GM12872 (cell line): ENCODE measurements around the gene TSPO.

Experiments used
- CTCF ChIP-seq: IDR thresholded peaks from 3 replicates; pipeline ENCODE4 v1.5.1; 2011; ENCODE audit warnings: low read depth, mild to moderate bottlenecking, low read length, moderate library complexity; ENCODE audit not compliant: insufficient read depth

The TSPO gene

DNA sequence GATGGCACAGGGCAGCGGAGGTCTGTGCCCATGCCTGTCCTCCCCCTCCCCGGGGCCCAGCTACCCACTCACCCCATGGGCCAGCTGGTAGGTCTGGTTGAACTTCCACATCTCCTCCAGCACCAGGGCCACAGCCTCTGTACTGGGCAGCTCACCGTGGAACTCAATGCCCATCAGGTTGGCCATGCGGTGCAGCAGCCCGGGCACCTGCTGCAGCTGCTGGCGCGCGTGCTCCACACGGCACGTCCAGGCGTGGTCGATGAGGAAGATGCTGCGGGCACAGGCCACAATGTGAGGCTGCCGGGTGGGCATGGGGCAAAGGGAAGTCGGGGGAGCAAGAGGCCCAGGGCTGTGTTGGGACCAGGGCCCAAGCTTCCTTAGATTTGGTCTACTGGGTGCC, 29.3 kb downstream of the TSPO start:
- no peak for TF ChIP-seq CTCF

- TF ChIP-seq CTCF: no peak
Observed at GRCh38 chr22:43181321-43182076, 30.1 kb downstream of the TSPO start.

DNA sequence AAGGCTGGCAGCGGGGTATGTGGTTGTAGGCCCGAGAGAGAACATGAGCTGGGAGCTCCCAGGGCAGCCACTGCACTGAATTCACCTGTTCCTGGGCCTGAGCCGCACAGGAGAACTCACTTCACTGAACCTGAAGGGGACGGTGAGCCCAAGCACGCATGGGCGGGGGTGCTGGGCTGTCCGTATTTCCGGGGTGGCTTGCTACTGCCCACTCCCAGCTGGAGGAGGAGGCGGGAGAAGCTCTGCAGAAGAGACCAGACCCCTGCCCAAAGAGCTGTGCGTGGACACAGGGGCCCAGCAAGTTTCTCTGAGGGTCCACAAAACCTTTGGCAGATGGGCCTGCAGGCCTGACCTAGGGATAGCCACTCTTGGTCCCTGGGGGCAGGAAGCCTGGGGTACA, 30.8 kb downstream of the TSPO start:
- no peak for TF ChIP-seq CTCF

- TF ChIP-seq CTCF: no peak
Observed at GRCh38 chr22:43182726-43183125, 31.4 kb downstream of the TSPO start.

GRCh38 chr22:43183496-43184277, 32.3 kb downstream of the TSPO start:
- no peak for TF ChIP-seq CTCF

- no peak for TF ChIP-seq CTCF
Observed at GRCh38 chr22:43185860-43186261, 34.5 kb downstream of the TSPO start.

DNA sequence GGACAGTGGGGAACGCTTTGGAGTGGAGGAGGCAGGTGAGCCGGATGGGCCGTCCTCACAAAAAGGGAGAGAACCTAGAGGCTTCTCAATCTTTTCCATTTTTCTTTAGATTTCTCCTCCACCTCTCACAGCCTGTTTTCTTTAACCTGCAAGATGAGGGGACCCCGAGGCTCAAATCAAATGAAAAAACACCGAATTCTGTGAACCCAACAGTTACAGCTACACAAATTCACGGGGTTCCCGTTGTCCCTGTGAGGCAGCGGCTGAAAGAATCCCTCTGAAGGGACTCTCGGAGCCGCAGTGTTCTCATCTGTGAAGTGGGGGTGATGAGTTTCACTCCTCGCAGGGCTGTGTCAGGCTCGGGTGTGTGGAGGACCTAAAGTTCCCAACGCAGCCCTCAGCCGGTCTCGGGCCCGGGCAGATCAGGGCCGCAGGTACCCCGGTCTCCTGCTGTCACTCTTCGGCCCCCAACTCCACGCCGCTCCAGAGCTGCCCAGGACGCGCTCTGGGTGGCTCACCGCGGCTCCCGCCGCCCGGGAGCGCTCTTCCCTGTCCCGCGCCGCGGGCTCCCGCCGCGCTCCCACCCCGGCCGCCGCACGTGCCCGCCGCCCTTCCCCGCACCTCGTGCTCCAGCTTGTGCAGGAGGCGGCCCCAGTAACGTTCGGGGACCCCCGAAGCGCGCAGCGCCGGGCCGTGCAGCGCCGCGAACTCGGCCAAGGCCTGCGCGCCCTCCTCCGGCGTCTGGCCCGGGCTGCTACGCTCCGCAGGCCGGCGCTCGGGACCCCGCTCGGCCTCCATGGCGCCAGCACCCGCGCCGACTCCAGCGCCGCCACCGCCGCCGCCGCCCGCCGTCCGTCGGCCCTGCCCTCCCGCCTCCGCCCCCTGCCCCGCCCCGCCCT, 35.2 kb downstream of the TSPO start, which contains the start of gene TTLL12:
Gene TTLL12 (minus strand): TSS at position 863 of the 899 bp plus-strand sequence. CDS start 65 bp downstream, at position 798.
- TF ChIP-seq CTCF: no peak
